NT2/D1 (cell line): ENCODE measurements around the gene LGALS9.

Experiments
- YY1 ChIP-seq: IDR thresholded peaks from 2 replicates; pipeline ENCODE4 v1.6.1; 2011; ENCODE audit not compliant: insufficient read length, insufficient read depth
- ZNF274 ChIP-seq: IDR thresholded peaks from 2 replicates; pipeline ENCODE4 v1.6.1; 2011; ENCODE audit warnings: mild to moderate bottlenecking, low read depth, low read length

- no peak for TF ChIP-seq YY1
- TF ChIP-seq ZNF274: no peak
These were observed 27.6 kb upstream of the LGALS9 start for GRCh38 chr17:27603421-27603770.
